DMS53 treated with DMSO at 0.1 percent for 48 hours (cell line): ENCODE data around the gene PSMB7.

ENCODE experiments used
- DNase-seq: peaks from one replicate; lab custom pipeline; 2025; ENCODE audit not compliant: unreplicated experiment; lab: John Stamatoyannopoulos, UW

Gene PSMB7

GRCh38 chr9:124303762-124304161 lies 111.5 kb downstream of the PSMB7 start:
- DNase-seq = no peak
